GM19467 (cell line): ENCODE data around the gene QSER1.

ENCODE experiments used
- ATAC-seq: cut with Tn5 transposase; IDR thresholded peaks from one replicate; pipeline ENCODE4 v1.9.1; 2021; ENCODE audit warnings: mild to moderate bottlenecking, moderate library complexity; ENCODE audit not compliant: unreplicated experiment

Gene QSER1

GRCh38 chr11:32890843-32891656, 1.6 kb upstream of the QSER1 start:
- ATAC-seq, result no peak

GRCh38 chr11:32891657-32892354, 805 bp upstream of the QSER1 start:
- no peak for ATAC-seq

- no peak for ATAC-seq
Measured at GRCh38 chr11:32893093-32893342, 407 bp downstream of the QSER1 start.

GRCh38 chr11:32893343-32894148, 935 bp downstream of the QSER1 start:
- ATAC-seq, result peak; percentile 24

- no peak for ATAC-seq
Measured at GRCh38 chr11:32894149-32894827, 1.7 kb downstream of the QSER1 start.

- no peak for ATAC-seq
Measured at GRCh38 chr11:32894921-32895320, 2.3 kb downstream of the QSER1 start.

- no peak for ATAC-seq
Measured at GRCh38 chr11:32895471-32895870, 2.9 kb downstream of the QSER1 start.

GRCh38 chr11:32897103-32897502, 4.5 kb downstream of the QSER1 start:
- ATAC-seq, result no peak

- no peak for ATAC-seq
Measured at GRCh38 chr11:32899438-32899837, 6.8 kb downstream of the QSER1 start.

GRCh38 chr11:32902089-32902665, 9.6 kb downstream of the QSER1 start:
- no peak for ATAC-seq

- ATAC-seq, result no peak
Measured at GRCh38 chr11:32905028-32905667, 12.5 kb downstream of the QSER1 start.

- no peak for ATAC-seq
Measured at GRCh38 chr11:32908619-32909018, 16.0 kb downstream of the QSER1 start.

GRCh38 chr11:32911413-32911812, 18.8 kb downstream of the QSER1 start:
- no peak for ATAC-seq

GRCh38 chr11:32913445-32913844, 20.8 kb downstream of the QSER1 start:
- no peak for ATAC-seq

GRCh38 chr11:32916361-32916760, 23.8 kb downstream of the QSER1 start:
- ATAC-seq, result no peak

- no peak for ATAC-seq
Measured at GRCh38 chr11:32916994-32917393, 24.4 kb downstream of the QSER1 start.

- ATAC-seq, result no peak
Measured at GRCh38 chr11:32918427-32918826, 25.8 kb downstream of the QSER1 start.

GRCh38 chr11:32919338-32919737, 26.7 kb downstream of the QSER1 start:
- no peak for ATAC-seq

GRCh38 chr11:32920570-32920969, 28.0 kb downstream of the QSER1 start:
- ATAC-seq, result no peak

- no peak for ATAC-seq
Measured at GRCh38 chr11:32921204-32921603, 28.6 kb downstream of the QSER1 start.
